ENCODE data around the gene CCDC92B.
"Not testable (repeated sequence)": the region's sequence is repeated elsewhere in the genome, so short reads cannot be mapped to it uniquely, and the experiment has no call there.

CCDC92B gene

GRCh38 chr17:2783310-2784030, 34.0 kb upstream of the CCDC92B start:
- TF ChIP-seq CTCF (IDR thresholded peaks at IDR 0.05) (no peak), ZFX (IDR thresholded peaks at IDR 0.05; ENCODE audit: borderline replicate concordance) (no peak)
- no peak overlapping the region for H3K27ac ChIP-seq

- TF ChIP-seq ZFX (IDR thresholded peaks at IDR 0.05; ENCODE audit: borderline replicate concordance): no peak
- TF ChIP-seq CTCF (IDR thresholded peaks at IDR 0.05): no peak
- no peak overlapping the region for H3K27ac ChIP-seq
Observed at GRCh38 chr17:2782055-2782454, 32.6 kb upstream of the CCDC92B start.

- not testable (repeated sequence) for H3K27ac ChIP-seq
Observed at GRCh38 chr17:2781598-2781997, 32.1 kb upstream of the CCDC92B start.

GRCh38 chr17:2780931-2781454, 31.5 kb upstream of the CCDC92B start:
- no peak for TF ChIP-seq ZFX (IDR thresholded peaks at IDR 0.05; ENCODE audit: borderline replicate concordance)
- no peak for TF ChIP-seq CTCF (IDR thresholded peaks at IDR 0.05)
- no peak overlapping the region for H3K27ac ChIP-seq

- H3K27ac ChIP-seq: no peak overlapping the region
- TF ChIP-seq ZFX (IDR thresholded peaks at IDR 0.05; ENCODE audit: borderline replicate concordance) (no peak), CTCF (IDR thresholded peaks at IDR 0.05) (no peak)
Observed at GRCh38 chr17:2780256-2780655, 30.8 kb upstream of the CCDC92B start.

GRCh38 chr17:2779545-2779944, 30.1 kb upstream of the CCDC92B start:
- TF ChIP-seq ZFX (IDR thresholded peaks at IDR 0.05; ENCODE audit: borderline replicate concordance) (no peak), CTCF (IDR thresholded peaks at IDR 0.05) (no peak)
- no peak overlapping the region for H3K27ac ChIP-seq

- TF ChIP-seq CTCF (IDR thresholded peaks at IDR 0.05): no peak
- TF ChIP-seq ZFX (IDR thresholded peaks at IDR 0.05; ENCODE audit: borderline replicate concordance): no peak
Observed at GRCh38 chr17:2778489-2778888, 29.0 kb upstream of the CCDC92B start.

More at GRCh38 chr17:2778489-2778888, 29.0 kb upstream of the CCDC92B start:
- no peak overlapping the region for H3K27ac ChIP-seq

All from 22Rv1 (cell line).